GM18498 (cell line): ENCODE results near the gene AHDC1.
"Not testable (repeated sequence)": the region's sequence is repeated elsewhere in the genome, so short reads cannot be mapped to it uniquely, and the experiment has no call there.

Experiments used
- ATAC-seq: cut with Tn5 transposase; IDR thresholded peaks from one replicate; pipeline ENCODE4 v1.9.1; 2021; ENCODE audit warnings: mild to moderate bottlenecking, moderate library complexity; ENCODE audit not compliant: unreplicated experiment

AHDC1 gene, protein sequence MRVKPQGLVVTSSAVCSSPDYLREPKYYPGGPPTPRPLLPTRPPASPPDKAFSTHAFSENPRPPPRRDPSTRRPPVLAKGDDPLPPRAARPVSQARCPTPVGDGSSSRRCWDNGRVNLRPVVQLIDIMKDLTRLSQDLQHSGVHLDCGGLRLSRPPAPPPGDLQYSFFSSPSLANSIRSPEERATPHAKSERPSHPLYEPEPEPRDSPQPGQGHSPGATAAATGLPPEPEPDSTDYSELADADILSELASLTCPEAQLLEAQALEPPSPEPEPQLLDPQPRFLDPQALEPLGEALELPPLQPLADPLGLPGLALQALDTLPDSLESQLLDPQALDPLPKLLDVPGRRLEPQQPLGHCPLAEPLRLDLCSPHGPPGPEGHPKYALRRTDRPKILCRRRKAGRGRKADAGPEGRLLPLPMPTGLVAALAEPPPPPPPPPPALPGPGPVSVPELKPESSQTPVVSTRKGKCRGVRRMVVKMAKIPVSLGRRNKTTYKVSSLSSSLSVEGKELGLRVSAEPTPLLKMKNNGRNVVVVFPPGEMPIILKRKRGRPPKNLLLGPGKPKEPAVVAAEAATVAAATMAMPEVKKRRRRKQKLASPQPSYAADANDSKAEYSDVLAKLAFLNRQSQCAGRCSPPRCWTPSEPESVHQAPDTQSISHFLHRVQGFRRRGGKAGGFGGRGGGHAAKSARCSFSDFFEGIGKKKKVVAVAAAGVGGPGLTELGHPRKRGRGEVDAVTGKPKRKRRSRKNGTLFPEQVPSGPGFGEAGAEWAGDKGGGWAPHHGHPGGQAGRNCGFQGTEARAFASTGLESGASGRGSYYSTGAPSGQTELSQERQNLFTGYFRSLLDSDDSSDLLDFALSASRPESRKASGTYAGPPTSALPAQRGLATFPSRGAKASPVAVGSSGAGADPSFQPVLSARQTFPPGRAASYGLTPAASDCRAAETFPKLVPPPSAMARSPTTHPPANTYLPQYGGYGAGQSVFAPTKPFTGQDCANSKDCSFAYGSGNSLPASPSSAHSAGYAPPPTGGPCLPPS (N-terminal part only)

GRCh38 chr1:27603681-27604578 lies at the start of gene AHDC1:
TSS of gene AHDC1 (minus strand) at chr1:27604144. CDS start at chr1:27552115, 52,029 bp downstream.
- peak; percentile 67 for ATAC-seq

GRCh38 chr1:27652111-27652864 lies 48.3 kb upstream of the AHDC1 start:
- no peak for ATAC-seq

DNA sequence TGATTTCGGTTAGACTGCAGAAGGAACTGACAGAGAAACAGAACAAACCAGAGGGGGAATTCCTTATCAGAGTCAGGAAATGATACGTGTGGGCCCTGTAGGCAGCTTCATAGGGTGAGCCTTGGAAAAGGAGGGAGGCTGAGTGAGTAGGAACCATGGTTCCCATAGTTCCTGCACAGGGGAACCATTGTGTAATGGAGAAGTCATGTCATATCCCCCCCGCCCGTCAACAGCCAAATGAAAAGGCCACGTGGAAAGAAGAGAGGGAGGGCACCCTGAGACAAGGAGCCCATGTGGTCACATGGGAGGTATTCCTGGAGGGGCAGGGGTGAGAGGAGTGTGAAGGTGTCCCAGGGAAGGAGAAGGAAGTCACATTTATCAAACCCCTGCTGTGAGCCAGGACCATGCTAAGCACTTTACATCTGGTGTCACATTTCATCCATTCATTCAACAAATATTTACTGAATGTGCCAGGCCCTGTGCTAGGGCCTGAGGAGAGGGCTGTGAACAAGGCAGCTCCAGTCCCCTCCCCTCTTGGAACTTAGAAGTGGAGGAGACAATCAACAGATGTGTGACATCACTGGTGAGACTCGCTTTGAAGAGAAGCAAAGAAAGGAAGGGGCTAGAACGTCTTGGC lies 46.7 kb upstream of the AHDC1 start:
- no peak for ATAC-seq

GRCh38 chr1:27650171-27650538 lies 46.2 kb upstream of the AHDC1 start:
- no peak for ATAC-seq

DNA sequence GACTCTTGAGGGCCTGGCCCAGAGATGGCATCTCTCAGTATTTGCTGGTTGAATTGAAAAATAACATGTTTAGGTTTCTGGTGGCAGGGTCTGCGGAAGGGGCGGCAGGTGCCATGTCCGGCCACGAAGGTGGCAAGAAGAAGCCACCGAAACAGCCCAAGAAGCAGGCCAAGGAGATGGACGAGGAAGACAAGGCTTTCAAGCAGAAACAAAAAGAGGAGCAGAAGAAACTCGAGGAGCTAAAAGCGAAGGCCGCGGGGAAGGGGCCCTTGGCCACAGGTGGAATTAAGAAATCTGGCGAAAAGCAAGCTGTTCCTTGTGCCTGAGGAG lies 45.3 kb upstream of the AHDC1 start:
- no peak for ATAC-seq

GRCh38 chr1:27648602-27649305 lies 44.8 kb upstream of the AHDC1 start:
- ATAC-seq: no peak

- ATAC-seq: no peak
These were observed 43.4 kb upstream of the AHDC1 start for GRCh38 chr1:27647328-27647727.

DNA sequence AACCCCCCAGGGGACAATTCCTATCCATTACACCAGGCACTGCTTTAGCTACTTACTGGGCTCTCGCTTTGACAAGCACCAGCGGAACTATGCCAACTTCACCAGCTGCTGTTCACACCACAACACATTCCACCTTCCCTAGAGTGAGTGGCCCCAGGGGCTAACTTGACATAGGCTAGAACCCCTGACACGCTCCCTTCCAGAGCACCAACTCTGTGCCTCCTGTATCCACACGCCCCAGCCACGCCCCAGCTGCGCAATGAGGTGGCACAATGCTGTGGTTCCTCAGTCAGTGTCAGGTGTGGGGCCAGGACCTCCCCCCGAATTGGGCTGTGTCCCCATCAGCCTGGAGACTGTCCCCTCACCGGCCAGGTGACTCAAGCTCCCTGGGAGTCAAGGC lies 42.7 kb upstream of the AHDC1 start:
- ATAC-seq: no peak

DNA sequence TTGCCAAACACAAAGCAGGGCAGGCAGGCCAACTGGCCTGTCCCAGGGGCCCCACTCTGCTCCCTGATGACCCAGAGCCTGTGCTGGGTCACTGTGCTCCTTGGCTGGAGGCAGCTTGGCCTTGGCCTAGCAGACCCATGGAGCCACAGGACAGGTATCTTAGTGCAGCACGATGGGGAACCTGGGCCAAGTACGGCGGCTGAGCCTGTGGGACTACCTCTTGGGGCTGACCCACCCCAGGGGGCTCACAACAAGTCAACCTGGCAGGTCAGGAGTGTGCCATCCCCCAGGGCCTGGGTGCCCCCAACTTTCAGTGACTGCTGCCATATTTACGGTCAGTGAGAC lies 41.1 kb upstream of the AHDC1 start:
- no peak for ATAC-seq

- no peak for ATAC-seq
These were observed 40.6 kb upstream of the AHDC1 start for GRCh38 chr1:27644369-27645070.

GRCh38 chr1:27643600-27644368 lies 39.8 kb upstream of the AHDC1 start:
- no peak for ATAC-seq

GRCh38 chr1:27640514-27640913 lies 36.6 kb upstream of the AHDC1 start:
- ATAC-seq: not testable (repeated sequence)

- ATAC-seq: no peak
These were observed 34.9 kb upstream of the AHDC1 start for GRCh38 chr1:27638805-27639204.

GRCh38 chr1:27638047-27638734 lies 34.2 kb upstream of the AHDC1 start:
- no peak for ATAC-seq

GRCh38 chr1:27635396-27636142 lies 31.6 kb upstream of the AHDC1 start:
- ATAC-seq: no peak

- no peak for ATAC-seq
These were observed 31.0 kb upstream of the AHDC1 start, which contains the start of gene FGR for GRCh38 chr1:27634985-27635367. TSS of gene FGR (minus strand) at chr1:27635185. CDS start at chr1:27623916, 11,269 bp downstream.
